Neural progenitor cell (in vitro differentiated cells): Measurements from ENCODE around the gene SLC37A4. TPM values are rescaled to one million over a fixed set of nuclear protein-coding genes. Genes with fewer than 3 reads are reported as not detected.

Experiments
- DNase-seq: peaks from one replicate; pipeline ENCODE4 v3.0.0-alpha.2; 2016; ENCODE audit warnings: low spot score
- H2AFZ ChIP-seq: fragments of 200-600 bp; sonication (generic); replicated peaks from 2 replicates; pipeline ENCODE4 v1.6.1; 2016; ENCODE audit warnings: antibody characterized with exemption
- H3F3A ChIP-seq: fragments of 200-600 bp; sonication (generic); 2 replicates; pipeline ENCODE4 v1.6.1; 2016; ENCODE audit warnings: antibody characterized with exemption, low read depth
- H3K27ac ChIP-seq: fragments of 200-600 bp; sonication (generic); 2 replicates; pipeline ENCODE4 v1.5.1; 2016; ENCODE audit warnings: mild to moderate bottlenecking
- H3K27me3 ChIP-seq: fragments of 200-600 bp; sonication (generic); 2 replicates; pipeline ENCODE4 v1.6.1; 2016; ENCODE audit warnings: mild to moderate bottlenecking, moderate library complexity
- H3K36me3 ChIP-seq: fragments of 200-600 bp; sonication (generic); 2 replicates; pipeline ENCODE4 v1.5.1; 2016
- H3K4me1 ChIP-seq: fragments of 200-600 bp; sonication (generic); 2 replicates; pipeline ENCODE4 v1.6.1; 2016; ENCODE audit warnings: mixed run types
- H3K4me2 ChIP-seq: fragments of 200-600 bp; sonication (generic); 2 replicates; pipeline ENCODE4 v1.6.1; 2016
- H3K4me3 ChIP-seq: fragments of 200-600 bp; sonication (generic); 2 replicates; pipeline ENCODE4 v1.5.1; 2016
- H3K79me2 ChIP-seq: fragments of 200-600 bp; sonication (generic); 2 replicates; pipeline ENCODE4 v1.6.1; 2016; ENCODE audit warnings: low read depth
- H3K9ac ChIP-seq: fragments of 200-600 bp; sonication (generic); 2 replicates; pipeline ENCODE4 v1.6.1; 2016
- H3K9me3 ChIP-seq: fragments of 200-600 bp; sonication (generic); 2 replicates; pipeline ENCODE4 v1.5.1; 2016; ENCODE audit warnings: low read depth
- H4K20me1 ChIP-seq: fragments of 200-600 bp; sonication (generic); 2 replicates; pipeline ENCODE4 v1.6.1; 2016; ENCODE audit warnings: low read depth
- H3K27ac Mint-ChIP-seq: 3 replicates; pipeline ENCODE4 v1.8.0; 2021; ENCODE audit warnings: mixed read lengths
- H3K27me3 Mint-ChIP-seq: 2 replicates; pipeline ENCODE4 v1.8.0; 2022; ENCODE audit warnings: low read depth, mild to moderate bottlenecking, inconsistent platforms, moderate library complexity, mixed read lengths; ENCODE audit not compliant: insufficient read depth
- H3K36me3 Mint-ChIP-seq: 3 replicates; pipeline ENCODE4 v1.8.0; 2021; ENCODE audit warnings: mixed read lengths
- H3K4me1 Mint-ChIP-seq: 3 replicates; pipeline ENCODE4 v1.8.0; 2021; ENCODE audit warnings: mixed read lengths
- H3K4me3 Mint-ChIP-seq: 3 replicates; pipeline ENCODE4 v1.8.0; 2021; ENCODE audit warnings: mild to moderate bottlenecking, moderate library complexity, mixed read lengths
- H3K9me3 Mint-ChIP-seq: 3 replicates; pipeline ENCODE4 v1.8.0; 2020; ENCODE audit warnings: mixed read lengths
- CTCF ChIP-seq: fragments of 200-600 bp; sonication (generic); IDR thresholded peaks from 2 replicates; pipeline ENCODE4 v1.5.1; 2017; ENCODE audit warnings: antibody characterized with exemption, mild to moderate bottlenecking
- EZH2 ChIP-seq: fragments of 200-600 bp; sonication (generic); IDR thresholded peaks from 2 replicates; pipeline ENCODE4 v1.6.1; 2017; ENCODE audit warnings: antibody characterized with exemption, mild to moderate bottlenecking, moderate library complexity
- EZH2phosphoT487 ChIP-seq: fragments of 200-600 bp; sonication (generic); IDR thresholded peaks from 2 replicates; pipeline ENCODE4 v1.6.1; 2017; ENCODE audit warnings: antibody characterized with exemption
- total RNA-seq: library from RNA; depleted of rRNA; stranded (reverse); fragments of >200 nt; gene quantifications from 2 replicates; pipeline ENCODE4 v1.2.3, GENCODE V29; 2015; ENCODE audit warnings: low replicate concordance

Gene SLC37A4
- total RNA-seq, 1 donor from 2014 or later: 55.2 TPM

- no peaks in the 10 kb centered on the region for H3K9me3 ChIP-seq
- DNase-seq: no peak
- H3K27me3 ChIP-seq: no peaks in the 10 kb centered on the region
- H3K4me2 ChIP-seq: no peak overlapping the region
- Mint-ChIP-seq H3K4me3 (no peak overlapping the region), H3K4me1 (peaks cover 25% of the 10 kb centered on the region), H3K27me3 (no peaks in the 10 kb centered on the region), H3K27ac (no peak overlapping the region), H3K9me3 (no peaks in the 10 kb centered on the region), H3K36me3 (peaks cover 20% of the 10 kb centered on the region)
- H3K9ac ChIP-seq: no peak overlapping the region
- peaks cover 16% of the 10 kb centered on the region for H3F3A ChIP-seq
- TF ChIP-seq EZH2phosphoT487: no peak
- H3K27ac ChIP-seq: no peak overlapping the region
- H3K4me3 ChIP-seq: no peak overlapping the region
- H4K20me1 ChIP-seq: no peaks in the 10 kb centered on the region
- peaks cover 14% of the 10 kb centered on the region for H3K4me1 ChIP-seq
- peaks cover 58% of the 10 kb centered on the region for H3K79me2 ChIP-seq
- no peak overlapping the region for H2AFZ ChIP-seq
- peaks cover 12% of the 10 kb centered on the region for H3K36me3 ChIP-seq
Observed at GRCh38 chr11:119000906-119001305, 29.8 kb downstream of the SLC37A4 start.

- H3K4me3 ChIP-seq: peak overlapping the region; percentile 91
- peak overlapping the region; percentile 65 for H3K9ac ChIP-seq
- no peak overlapping the region for H3K27ac ChIP-seq
- DNase-seq: peak; percentile 53
- peak overlapping the region; percentile 62 for H3K27ac Mint-ChIP-seq
- H3K36me3 Mint-ChIP-seq: peaks cover 19% of the 10 kb centered on the region
- no peaks in the 10 kb centered on the region for H4K20me1 ChIP-seq
- peak overlapping the region; percentile 86 for H3K4me2 ChIP-seq
- H3K9me3 ChIP-seq: no peaks in the 10 kb centered on the region
- TF ChIP-seq EZH2 (no peak), EZH2phosphoT487 (no peak), CTCF (no peak)
- peaks cover 16% of the 10 kb centered on the region for H3F3A ChIP-seq
- H3K4me1 Mint-ChIP-seq: peaks cover 25% of the 10 kb centered on the region
- peaks cover 12% of the 10 kb centered on the region for H3K36me3 ChIP-seq
- H3K27me3 Mint-ChIP-seq: no peaks in the 10 kb centered on the region
- no peaks in the 10 kb centered on the region for H3K9me3 Mint-ChIP-seq
- H3K4me3 Mint-ChIP-seq: peak overlapping the region; percentile 99
- peaks cover 14% of the 10 kb centered on the region for H3K4me1 ChIP-seq
- H3K79me2 ChIP-seq: peaks cover 60% of the 10 kb centered on the region
- H3K27me3 ChIP-seq: no peaks in the 10 kb centered on the region
- H2AFZ ChIP-seq: no peak overlapping the region
Observed at GRCh38 chr11:118998822-118999221, 31.9 kb downstream of the SLC37A4 start.

- H3K27ac Mint-ChIP-seq: peak overlapping the region; percentile 62
- H3K27me3 Mint-ChIP-seq: no peaks in the 10 kb centered on the region
- DNase-seq: no peak
- H3K36me3 Mint-ChIP-seq: peaks cover 22% of the 10 kb centered on the region
- peaks cover 25% of the 10 kb centered on the region for H3K4me1 Mint-ChIP-seq
- Histone ChIP-seq H2AFZ (peak overlapping the region; percentile 51), H3K4me2 (peak overlapping the region; percentile 86), H3K9me3 (no peaks in the 10 kb centered on the region), H3K27ac (no peak overlapping the region), H3K4me1 (peaks cover 14% of the 10 kb centered on the region), H4K20me1 (no peaks in the 10 kb centered on the region), H3F3A (peaks cover 16% of the 10 kb centered on the region), H3K27me3 (no peaks in the 10 kb centered on the region), H3K4me3 (peak overlapping the region; percentile 91), H3K9ac (peak overlapping the region; percentile 65), H3K79me2 (peaks cover 60% of the 10 kb centered on the region), H3K36me3 (peaks cover 12% of the 10 kb centered on the region)
- H3K4me3 Mint-ChIP-seq: peak overlapping the region; percentile 99
- TF ChIP-seq EZH2 (no peak), CTCF (no peak), EZH2phosphoT487 (no peak)
- H3K9me3 Mint-ChIP-seq: no peaks in the 10 kb centered on the region
Observed at GRCh38 chr11:118998388-118998717, 32.3 kb downstream of the SLC37A4 start.

- Histone ChIP-seq H3K27me3 (no peaks in the 10 kb centered on the region), H3K4me2 (peak within 1 kb of the TSS; percentile 86), H4K20me1 (no peaks in the 10 kb centered on the region), H3F3A (peaks cover 16% of the 10 kb centered on the region), H3K27ac (no peak within 1 kb of the TSS), H3K4me3 (peak within 1 kb of the TSS; percentile 91), H3K79me2 (peaks cover 60% of the 10 kb centered on the region), H3K9ac (peak within 1 kb of the TSS; percentile 65), H2AFZ (peak within 1 kb of the TSS; percentile 85), H3K36me3 (peaks cover 12% of the 10 kb centered on the region), H3K9me3 (no peaks in the 10 kb centered on the region), H3K4me1 (peaks cover 14% of the 10 kb centered on the region)
- Mint-ChIP-seq H3K27me3 (no peaks in the 10 kb centered on the region), H3K4me3 (peak within 1 kb of the TSS; percentile 99), H3K4me1 (peaks cover 25% of the 10 kb centered on the region), H3K36me3 (peaks cover 19% of the 10 kb centered on the region), H3K9me3 (no peaks in the 10 kb centered on the region), H3K27ac (peak within 1 kb of the TSS; percentile 62)
- TF ChIP-seq EZH2 (no peak), CTCF (peak; percentile 6)
- peak; percentile 99 for DNase-seq
Observed at GRCh38 chr11:118997627-118998387, 32.9 kb downstream of the SLC37A4 start, which contains the start of gene CENATAC. CENATAC (plus strand) TSS chr11:118998138; CDS start chr11:118998198, 60 bp downstream.
